ENCODE data around the gene PHACTR1. TPM values are rescaled to one million over a fixed set of nuclear protein-coding genes. Genes with fewer than 3 reads are reported as not detected.

Gene PHACTR1
- total RNA-seq, 1 donor from 2014 or later, result 0.49 TPM

DNA sequence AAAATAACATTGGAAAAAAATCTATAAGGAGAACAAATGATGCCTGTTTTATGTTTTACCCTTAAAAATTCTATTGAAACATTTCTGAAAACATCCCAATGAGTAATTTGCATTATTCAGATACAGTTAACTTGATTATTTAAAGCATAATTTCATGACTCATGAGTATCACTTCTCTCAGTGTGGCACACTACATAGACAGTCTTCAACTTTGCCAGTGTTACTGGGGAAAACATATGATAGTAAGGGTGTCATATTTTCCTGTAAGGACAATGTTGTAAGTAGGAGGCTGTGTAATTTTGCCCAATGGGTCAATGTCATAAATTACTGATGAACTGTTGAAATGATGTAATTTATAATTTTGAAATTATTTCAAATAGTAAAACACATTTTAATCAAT lies 125.5 kb downstream of the PHACTR1 start:
- intact Hi-C loops (cut with DNase I), result no loop called here
- TF ChIP-seq POLR2AphosphoS5 (IDR thresholded peaks at IDR 0.05; ENCODE audit: insufficient read depth in 1 of 2, low read depth in 1 of 2), result no peak
- TF ChIP-seq POLR2A (IDR thresholded peaks at IDR 0.05), result no peak
- TF ChIP-seq, protein P1, sequence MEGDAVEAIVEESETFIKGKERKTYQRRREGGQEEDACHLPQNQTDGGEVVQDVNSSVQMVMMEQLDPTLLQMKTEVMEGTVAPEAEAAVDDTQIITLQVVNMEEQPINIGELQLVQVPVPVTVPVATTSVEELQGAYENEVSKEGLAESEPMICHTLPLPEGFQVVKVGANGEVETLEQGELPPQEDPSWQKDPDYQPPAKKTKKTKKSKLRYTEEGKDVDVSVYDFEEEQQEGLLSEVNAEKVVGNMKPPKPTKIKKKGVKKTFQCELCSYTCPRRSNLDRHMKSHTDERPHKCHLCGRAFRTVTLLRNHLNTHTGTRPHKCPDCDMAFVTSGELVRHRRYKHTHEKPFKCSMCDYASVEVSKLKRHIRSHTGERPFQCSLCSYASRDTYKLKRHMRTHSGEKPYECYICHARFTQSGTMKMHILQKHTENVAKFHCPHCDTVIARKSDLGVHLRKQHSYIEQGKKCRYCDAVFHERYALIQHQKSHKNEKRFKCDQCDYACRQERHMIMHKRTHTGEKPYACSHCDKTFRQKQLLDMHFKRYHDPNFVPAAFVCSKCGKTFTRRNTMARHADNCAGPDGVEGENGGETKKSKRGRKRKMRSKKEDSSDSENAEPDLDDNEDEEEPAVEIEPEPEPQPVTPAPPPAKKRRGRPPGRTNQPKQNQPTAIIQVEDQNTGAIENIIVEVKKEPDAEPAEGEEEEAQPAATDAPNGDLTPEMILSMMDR (IDR thresholded peaks at IDR 0.05), result no peak
- no peaks in the 10 kb centered on the region for H3K36me3 ChIP-seq
- no peaks in the 10 kb centered on the region for H3K9me3 ChIP-seq
- H3K4me3 ChIP-seq, result no peak overlapping the region
- H3K27ac ChIP-seq, result no peak overlapping the region
- H3K27me3 ChIP-seq, result no peaks in the 10 kb centered on the region
- DNase-seq (ENCODE audit: extremely low spot score in 2 of 2), result no peak
- H3K4me1 ChIP-seq, result no peaks in the 10 kb centered on the region

DNA sequence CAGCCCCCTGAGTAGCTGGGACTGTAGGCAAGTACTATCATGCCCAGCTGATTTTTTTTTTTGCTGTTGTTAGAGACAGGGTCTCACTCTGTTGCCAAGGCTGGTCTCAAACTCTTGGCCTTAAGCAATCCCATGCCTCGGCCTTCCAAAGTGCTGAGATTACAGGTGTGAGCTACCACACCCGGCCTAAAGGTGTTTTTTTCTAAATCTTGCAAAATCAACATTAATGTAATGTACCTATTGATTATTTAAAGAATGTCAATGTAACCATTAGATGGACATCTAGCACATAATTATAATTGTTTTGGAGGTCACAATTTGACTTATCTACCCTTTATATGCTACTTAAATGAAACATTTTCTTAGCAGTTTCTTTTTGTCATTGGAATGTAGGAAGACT lies 126.1 kb downstream of the PHACTR1 start:
- Histone ChIP-seq H3K4me1 (no peaks in the 10 kb centered on the region), H3K36me3 (no peaks in the 10 kb centered on the region), H3K27me3 (no peaks in the 10 kb centered on the region), H3K4me3 (no peak overlapping the region), H3K27ac (no peak overlapping the region), H3K9me3 (no peaks in the 10 kb centered on the region)
- TF ChIP-seq, protein P1 (IDR thresholded peaks at IDR 0.05), result no peak
- no peak for TF ChIP-seq POLR2A (IDR thresholded peaks at IDR 0.05)
- no peak for TF ChIP-seq POLR2AphosphoS5 (IDR thresholded peaks at IDR 0.05; ENCODE audit: insufficient read depth in 1 of 2, low read depth in 1 of 2)
- intact Hi-C loops (cut with DNase I), result no loop called here
- DNase-seq (ENCODE audit: extremely low spot score in 2 of 2), result no peak

DNA sequence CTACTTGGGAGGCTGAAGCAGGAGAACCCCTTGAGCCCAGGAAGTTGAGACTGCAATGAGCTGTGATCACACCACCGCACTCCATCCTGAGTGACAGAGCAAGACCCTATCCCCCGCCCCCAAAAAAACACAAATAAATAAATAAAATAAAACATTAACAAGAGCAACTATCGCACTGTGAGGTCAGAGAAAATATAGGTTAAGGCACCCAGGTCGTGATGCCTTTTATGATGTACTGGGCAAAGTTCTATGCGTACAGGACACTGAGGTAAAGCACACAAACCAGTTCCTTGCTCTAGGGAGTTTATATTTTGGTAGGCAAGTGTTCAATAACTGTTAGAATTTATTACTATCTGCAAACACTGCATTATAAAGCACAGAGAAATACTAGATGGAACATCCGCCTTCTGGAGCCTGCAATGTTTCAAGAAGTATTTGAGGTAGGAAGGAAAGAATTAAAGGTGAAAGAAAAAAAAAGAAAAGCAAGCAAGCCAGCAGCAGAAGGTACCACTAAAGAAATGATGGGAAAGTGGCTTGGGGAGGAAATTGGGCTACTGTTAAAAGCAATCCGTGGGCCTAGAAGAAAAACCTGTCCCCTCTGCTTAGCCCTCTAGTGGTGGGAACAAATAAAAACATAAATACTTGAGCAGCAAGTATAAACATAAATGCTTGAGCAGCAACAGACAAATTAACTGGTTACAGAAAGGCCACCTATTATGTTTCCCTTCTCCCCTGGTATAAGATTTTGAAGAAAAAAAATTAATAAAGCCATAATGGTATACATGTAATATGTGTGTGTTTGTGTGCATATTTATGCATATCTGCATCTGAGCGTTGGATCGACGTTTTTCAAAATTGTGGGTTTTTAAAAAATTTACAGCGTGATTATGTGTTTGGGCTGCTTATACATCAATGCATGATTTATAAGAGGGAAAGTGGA lies 128.0 kb downstream of the PHACTR1 start:
- Histone ChIP-seq H3K36me3 (no peaks in the 10 kb centered on the region), H3K27me3 (no peaks in the 10 kb centered on the region), H3K27ac (no peak overlapping the region), H3K4me3 (no peak overlapping the region), H3K4me1 (no peaks in the 10 kb centered on the region), H3K9me3 (no peaks in the 10 kb centered on the region)
- intact Hi-C loops (cut with DNase I), result no loop called here
- no peak for DNase-seq (ENCODE audit: extremely low spot score in 2 of 2)
- TF ChIP-seq, protein P1 (IDR thresholded peaks at IDR 0.05), result peak in 1 of 3 experiments; percentile 9
- TF ChIP-seq POLR2AphosphoS5 (IDR thresholded peaks at IDR 0.05; ENCODE audit: insufficient read depth in 1 of 2, low read depth in 1 of 2), result no peak
- no peak for TF ChIP-seq POLR2A (IDR thresholded peaks at IDR 0.05)

DNA sequence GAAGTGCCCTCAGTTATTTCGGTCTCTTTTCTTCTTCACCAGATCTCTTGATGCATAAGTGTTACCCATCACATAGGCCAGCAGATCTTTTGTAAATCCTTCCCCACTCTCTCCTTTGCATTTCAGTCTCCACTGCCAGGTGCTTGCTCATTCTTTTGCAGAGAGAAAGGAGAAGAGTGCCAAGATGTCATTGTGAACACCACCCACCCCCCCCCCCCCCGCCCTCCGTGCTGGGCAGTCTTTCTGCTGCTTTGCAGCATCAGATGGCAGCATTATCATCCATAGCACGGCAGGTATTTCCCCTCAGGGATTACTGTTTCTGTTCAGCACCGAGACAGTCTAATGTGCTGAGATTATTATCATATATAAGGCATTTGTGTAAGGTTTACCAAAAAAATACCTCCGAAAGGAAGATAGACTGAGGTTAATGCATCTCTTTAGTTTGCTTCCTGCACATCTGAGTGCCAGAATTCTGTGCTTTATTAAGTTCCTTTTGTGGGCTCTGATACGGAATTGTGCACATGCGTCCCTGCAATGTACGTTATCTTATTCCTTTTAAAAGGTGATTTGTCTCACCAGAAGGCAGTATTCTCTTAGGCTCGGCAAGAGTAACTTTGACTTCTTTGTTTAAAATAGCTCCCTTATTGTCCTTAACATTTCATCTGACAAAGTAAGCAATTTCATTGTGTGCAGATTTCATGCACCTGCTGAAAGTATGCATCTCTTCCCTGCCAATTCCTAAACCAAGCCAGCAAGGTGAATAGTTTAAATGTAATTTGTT lies 128.8 kb downstream of the PHACTR1 start:
- no peak overlapping the region for H3K27ac ChIP-seq
- H3K4me1 ChIP-seq, result no peaks in the 10 kb centered on the region
- H3K4me3 ChIP-seq, result no peak overlapping the region
- no peaks in the 10 kb centered on the region for H3K36me3 ChIP-seq
- no peak for TF ChIP-seq POLR2AphosphoS5 (IDR thresholded peaks at IDR 0.05; ENCODE audit: insufficient read depth in 1 of 2, low read depth in 1 of 2)
- TF ChIP-seq, protein P1 (IDR thresholded peaks at IDR 0.05), result no peak
- TF ChIP-seq POLR2A (IDR thresholded peaks at IDR 0.05), result no peak
- no peaks in the 10 kb centered on the region for H3K9me3 ChIP-seq
- DNase-seq (ENCODE audit: extremely low spot score in 2 of 2), result no peak
- H3K27me3 ChIP-seq, result no peaks in the 10 kb centered on the region
- intact Hi-C loops (cut with DNase I), result no loop called here
